H1 (cell line): ENCODE data around the gene GALNT9. TPM values are rescaled to one million over a fixed set of nuclear protein-coding genes. Genes with fewer than 3 reads are reported as not detected.

Source experiments
- CEBPB ChIP-seq: IDR thresholded peaks from 2 replicates; pipeline ENCODE4 v1.6.1; 2012; ENCODE audit warnings: low read depth, low read length
- EP300 ChIP-seq, 2 experiments: IDR thresholded peaks; 1 replicate in 1 of 2; 2 replicates in 1 of 2; pipeline ENCODE4 v1.6.1; 2011 to 2012; ENCODE audit warnings: low read depth in 2 of 2, low read length in 2 of 2, mild to moderate bottlenecking in 2 of 2, borderline replicate concordance in 1 of 2, inconsistent platforms in 1 of 2, moderate library complexity in 1 of 2
- RBBP5 ChIP-seq: IDR thresholded peaks from 2 replicates; pipeline ENCODE4 v1.7.1; 2012; ENCODE audit warnings: low read depth, mild to moderate bottlenecking, inconsistent platforms, low read length, moderate library complexity, borderline replicate concordance
- SAP30 ChIP-seq: fragments of 300-600 bp; sonication (generic); IDR thresholded peaks from 2 replicates; pipeline ENCODE4 v1.7.1; 2012; ENCODE audit warnings: low read length, moderate library complexity, mild to moderate bottlenecking, inconsistent platforms; ENCODE audit not compliant: insufficient read depth, insufficient replicate concordance
- SIX5 ChIP-seq: IDR thresholded peaks from 2 replicates; pipeline ENCODE4 v1.6.1; 2011; ENCODE audit warnings: mild to moderate bottlenecking, low read depth, low read length
- YY1 ChIP-seq: IDR thresholded peaks from 2 replicates; pipeline ENCODE4 v1.6.1; 2011; ENCODE audit warnings: low read depth, mild to moderate bottlenecking, low read length
- polyA plus RNA-seq, 7 experiments: library from polyadenylated mRNA; depleted of rRNA in 3 of 7; stranded (reverse) in 5 of 7; unstranded in 2 of 7; fragments of >200 nt in 5 of 7; fragments of 200-250 nt in 2 of 7; gene quantifications; 1 replicate in 5 of 7; 2 replicates in 1 of 7; 4 replicates in 1 of 7; pipeline versions ENCODE4 v1.2.1 to v1.2.3, GENCODE V29; 2011 to 2013; ENCODE audit warnings: missing spikeins in 2 of 7, mixed read lengths in 2 of 7
- total RNA-seq: library from RNA; stranded (reverse); fragmentation: NEBNext Ultra II Directional; extraction: Animal tissue kit (Norgen Biotek cat#: 25700); gene quantifications from 2 replicates; pipeline ENCODE4 v1.2.1, GENCODE V29; 2021
- TF ChIP-seq, protein P1 (sequence below): fragments of 300-600 bp; sonication (generic); IDR thresholded peaks from 2 replicates; pipeline ENCODE4 v1.7.1; 2012; ENCODE audit warnings: low read length, moderate library complexity, mild to moderate bottlenecking, inconsistent platforms; ENCODE audit not compliant: insufficient replicate concordance
- TF ChIP-seq, protein P2 (sequence below): IDR thresholded peaks from 2 replicates; pipeline ENCODE4 v1.6.1; 2012; ENCODE audit warnings: low read length, inconsistent platforms
- TF ChIP-seq, protein P3 (sequence below): IDR thresholded peaks from 2 replicates; pipeline ENCODE4 v1.6.1; 2012; ENCODE audit warnings: inconsistent platforms

The GALNT9 gene
- total and polyA plus RNA-seq, 2 of the 8 experiments (the other 6 are each of a cell fraction or from before 2014, with no cell fraction given): 2.0 to 3.6 TPM

DNA sequence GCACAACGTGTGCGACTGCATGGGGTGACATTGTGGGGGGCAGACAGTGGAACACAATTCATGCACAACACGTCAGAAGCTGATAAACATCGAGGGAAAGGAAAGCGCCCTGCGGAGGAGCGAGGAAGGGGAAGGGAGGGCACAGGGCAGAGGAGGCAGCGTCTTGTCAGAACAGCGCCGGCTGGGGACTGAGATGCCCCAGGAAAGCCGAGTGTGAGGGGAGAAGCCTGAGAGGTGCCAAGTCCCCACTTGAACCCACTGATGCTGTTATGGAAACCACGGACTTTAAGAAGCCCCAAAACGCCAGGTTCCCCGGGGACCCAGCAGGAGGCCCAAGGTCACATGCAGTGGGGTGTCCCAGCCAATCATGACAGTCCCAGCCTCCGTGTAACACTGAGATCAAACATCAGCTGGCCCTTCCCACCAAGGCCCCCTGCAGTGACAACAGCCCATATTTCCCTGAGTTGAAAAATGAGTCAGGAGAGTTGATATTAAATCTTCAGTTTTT is 70.0 kb downstream of the GALNT9 start (continued):
- TF ChIP-seq, protein P1, sequence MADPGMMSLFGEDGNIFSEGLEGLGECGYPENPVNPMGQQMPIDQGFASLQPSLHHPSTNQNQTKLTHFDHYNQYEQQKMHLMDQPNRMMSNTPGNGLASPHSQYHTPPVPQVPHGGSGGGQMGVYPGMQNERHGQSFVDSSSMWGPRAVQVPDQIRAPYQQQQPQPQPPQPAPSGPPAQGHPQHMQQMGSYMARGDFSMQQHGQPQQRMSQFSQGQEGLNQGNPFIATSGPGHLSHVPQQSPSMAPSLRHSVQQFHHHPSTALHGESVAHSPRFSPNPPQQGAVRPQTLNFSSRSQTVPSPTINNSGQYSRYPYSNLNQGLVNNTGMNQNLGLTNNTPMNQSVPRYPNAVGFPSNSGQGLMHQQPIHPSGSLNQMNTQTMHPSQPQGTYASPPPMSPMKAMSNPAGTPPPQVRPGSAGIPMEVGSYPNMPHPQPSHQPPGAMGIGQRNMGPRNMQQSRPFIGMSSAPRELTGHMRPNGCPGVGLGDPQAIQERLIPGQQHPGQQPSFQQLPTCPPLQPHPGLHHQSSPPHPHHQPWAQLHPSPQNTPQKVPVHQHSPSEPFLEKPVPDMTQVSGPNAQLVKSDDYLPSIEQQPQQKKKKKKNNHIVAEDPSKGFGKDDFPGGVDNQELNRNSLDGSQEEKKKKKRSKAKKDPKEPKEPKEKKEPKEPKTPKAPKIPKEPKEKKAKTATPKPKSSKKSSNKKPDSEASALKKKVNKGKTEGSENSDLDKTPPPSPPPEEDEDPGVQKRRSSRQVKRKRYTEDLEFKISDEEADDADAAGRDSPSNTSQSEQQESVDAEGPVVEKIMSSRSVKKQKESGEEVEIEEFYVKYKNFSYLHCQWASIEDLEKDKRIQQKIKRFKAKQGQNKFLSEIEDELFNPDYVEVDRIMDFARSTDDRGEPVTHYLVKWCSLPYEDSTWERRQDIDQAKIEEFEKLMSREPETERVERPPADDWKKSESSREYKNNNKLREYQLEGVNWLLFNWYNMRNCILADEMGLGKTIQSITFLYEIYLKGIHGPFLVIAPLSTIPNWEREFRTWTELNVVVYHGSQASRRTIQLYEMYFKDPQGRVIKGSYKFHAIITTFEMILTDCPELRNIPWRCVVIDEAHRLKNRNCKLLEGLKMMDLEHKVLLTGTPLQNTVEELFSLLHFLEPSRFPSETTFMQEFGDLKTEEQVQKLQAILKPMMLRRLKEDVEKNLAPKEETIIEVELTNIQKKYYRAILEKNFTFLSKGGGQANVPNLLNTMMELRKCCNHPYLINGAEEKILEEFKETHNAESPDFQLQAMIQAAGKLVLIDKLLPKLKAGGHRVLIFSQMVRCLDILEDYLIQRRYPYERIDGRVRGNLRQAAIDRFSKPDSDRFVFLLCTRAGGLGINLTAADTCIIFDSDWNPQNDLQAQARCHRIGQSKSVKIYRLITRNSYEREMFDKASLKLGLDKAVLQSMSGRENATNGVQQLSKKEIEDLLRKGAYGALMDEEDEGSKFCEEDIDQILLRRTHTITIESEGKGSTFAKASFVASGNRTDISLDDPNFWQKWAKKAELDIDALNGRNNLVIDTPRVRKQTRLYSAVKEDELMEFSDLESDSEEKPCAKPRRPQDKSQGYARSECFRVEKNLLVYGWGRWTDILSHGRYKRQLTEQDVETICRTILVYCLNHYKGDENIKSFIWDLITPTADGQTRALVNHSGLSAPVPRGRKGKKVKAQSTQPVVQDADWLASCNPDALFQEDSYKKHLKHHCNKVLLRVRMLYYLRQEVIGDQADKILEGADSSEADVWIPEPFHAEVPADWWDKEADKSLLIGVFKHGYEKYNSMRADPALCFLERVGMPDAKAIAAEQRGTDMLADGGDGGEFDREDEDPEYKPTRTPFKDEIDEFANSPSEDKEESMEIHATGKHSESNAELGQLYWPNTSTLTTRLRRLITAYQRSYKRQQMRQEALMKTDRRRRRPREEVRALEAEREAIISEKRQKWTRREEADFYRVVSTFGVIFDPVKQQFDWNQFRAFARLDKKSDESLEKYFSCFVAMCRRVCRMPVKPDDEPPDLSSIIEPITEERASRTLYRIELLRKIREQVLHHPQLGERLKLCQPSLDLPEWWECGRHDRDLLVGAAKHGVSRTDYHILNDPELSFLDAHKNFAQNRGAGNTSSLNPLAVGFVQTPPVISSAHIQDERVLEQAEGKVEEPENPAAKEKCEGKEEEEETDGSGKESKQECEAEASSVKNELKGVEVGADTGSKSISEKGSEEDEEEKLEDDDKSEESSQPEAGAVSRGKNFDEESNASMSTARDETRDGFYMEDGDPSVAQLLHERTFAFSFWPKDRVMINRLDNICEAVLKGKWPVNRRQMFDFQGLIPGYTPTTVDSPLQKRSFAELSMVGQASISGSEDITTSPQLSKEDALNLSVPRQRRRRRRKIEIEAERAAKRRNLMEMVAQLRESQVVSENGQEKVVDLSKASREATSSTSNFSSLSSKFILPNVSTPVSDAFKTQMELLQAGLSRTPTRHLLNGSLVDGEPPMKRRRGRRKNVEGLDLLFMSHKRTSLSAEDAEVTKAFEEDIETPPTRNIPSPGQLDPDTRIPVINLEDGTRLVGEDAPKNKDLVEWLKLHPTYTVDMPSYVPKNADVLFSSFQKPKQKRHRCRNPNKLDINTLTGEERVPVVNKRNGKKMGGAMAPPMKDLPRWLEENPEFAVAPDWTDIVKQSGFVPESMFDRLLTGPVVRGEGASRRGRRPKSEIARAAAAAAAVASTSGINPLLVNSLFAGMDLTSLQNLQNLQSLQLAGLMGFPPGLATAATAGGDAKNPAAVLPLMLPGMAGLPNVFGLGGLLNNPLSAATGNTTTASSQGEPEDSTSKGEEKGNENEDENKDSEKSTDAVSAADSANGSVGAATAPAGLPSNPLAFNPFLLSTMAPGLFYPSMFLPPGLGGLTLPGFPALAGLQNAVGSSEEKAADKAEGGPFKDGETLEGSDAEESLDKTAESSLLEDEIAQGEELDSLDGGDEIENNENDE: no peak
- no peak for TF ChIP-seq EP300 (IDR thresholded peaks at IDR 0.05; ENCODE audit: borderline replicate concordance in 1 of 2, low read depth in 2 of 2, low read length in 2 of 2)
- TF ChIP-seq, protein P2, sequence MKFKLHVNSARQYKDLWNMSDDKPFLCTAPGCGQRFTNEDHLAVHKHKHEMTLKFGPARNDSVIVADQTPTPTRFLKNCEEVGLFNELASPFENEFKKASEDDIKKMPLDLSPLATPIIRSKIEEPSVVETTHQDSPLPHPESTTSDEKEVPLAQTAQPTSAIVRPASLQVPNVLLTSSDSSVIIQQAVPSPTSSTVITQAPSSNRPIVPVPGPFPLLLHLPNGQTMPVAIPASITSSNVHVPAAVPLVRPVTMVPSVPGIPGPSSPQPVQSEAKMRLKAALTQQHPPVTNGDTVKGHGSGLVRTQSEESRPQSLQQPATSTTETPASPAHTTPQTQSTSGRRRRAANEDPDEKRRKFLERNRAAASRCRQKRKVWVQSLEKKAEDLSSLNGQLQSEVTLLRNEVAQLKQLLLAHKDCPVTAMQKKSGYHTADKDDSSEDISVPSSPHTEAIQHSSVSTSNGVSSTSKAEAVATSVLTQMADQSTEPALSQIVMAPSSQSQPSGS: no peak
- no peak for TF ChIP-seq SIX5
- TF ChIP-seq YY1: no peak
- no peak for TF ChIP-seq SAP30
- no peak for TF ChIP-seq CEBPB
- no peak for TF ChIP-seq RBBP5
- TF ChIP-seq, protein P3, sequence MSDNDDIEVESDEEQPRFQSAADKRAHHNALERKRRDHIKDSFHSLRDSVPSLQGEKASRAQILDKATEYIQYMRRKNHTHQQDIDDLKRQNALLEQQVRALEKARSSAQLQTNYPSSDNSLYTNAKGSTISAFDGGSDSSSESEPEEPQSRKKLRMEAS: no peak
